Measurements from ENCODE around the gene ALG14.

The ALG14 gene

GRCh38 chr1:94926915-94927404 is 145.8 kb downstream of the ALG14 start, which contains the start of gene CNN3:
CNN3 (minus strand) TSS chr1:94927110; CDS start chr1:94926894, 216 bp downstream.
- Histone ChIP-seq H3K36me3 (ENCODE audit: control insufficient read depth, insufficient read depth, low read length) (no peaks in the 10 kb centered on the region), H3K4me1 (ENCODE audit: control insufficient read depth, insufficient read depth, low read length) (peaks cover 21% of the 10 kb centered on the region), H3K4me3 (ENCODE audit: low read depth, low read length) (peak within 1 kb of the TSS; percentile 95), H3K9ac (ENCODE audit: low read depth, low read length) (peak within 1 kb of the TSS; percentile 90), H3K9me3 (ENCODE audit: control insufficient read depth, insufficient read depth, low read length) (no peaks in the 10 kb centered on the region), H3K27me3 (ENCODE audit: control insufficient read depth, insufficient read depth, low read length) (no peaks in the 10 kb centered on the region)

DNA sequence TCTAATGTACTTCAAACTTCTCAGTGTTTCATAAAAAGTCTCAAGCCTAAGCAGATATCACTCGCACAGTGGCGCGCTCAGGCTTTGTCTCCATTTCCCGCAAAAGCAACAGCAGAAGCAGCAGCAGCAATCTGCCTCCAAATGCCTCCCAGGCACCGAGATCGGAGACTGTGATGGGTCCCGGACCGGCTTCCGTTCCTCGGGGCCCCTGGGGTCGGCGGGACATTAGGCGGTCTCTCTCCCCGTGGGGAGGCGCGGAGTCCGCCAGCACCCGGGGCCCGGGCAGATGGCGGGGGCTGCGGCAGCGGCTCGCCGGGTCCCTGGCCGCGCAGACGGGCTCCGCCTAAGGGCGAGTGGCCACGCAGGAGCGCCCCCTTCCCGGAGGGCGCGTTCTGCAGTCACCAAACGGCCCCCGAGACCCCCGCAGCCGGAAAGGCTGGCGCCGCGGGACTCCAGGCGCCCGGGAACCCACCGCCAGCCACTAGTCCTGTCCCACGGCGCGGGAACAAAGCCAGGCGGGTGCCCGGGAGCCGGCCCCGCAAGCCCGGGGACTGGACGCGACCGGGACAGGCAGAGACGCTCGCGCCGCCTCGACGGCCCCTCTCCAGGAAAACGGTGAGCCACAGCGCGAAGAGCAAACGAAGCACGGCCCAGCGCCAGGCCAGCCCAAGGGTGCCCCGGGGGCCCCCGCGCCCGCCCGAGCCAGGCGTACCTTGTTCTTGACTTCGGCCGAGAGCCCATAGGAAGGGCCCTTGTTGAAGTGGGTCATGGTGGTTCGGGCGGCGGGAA is 146.4 kb downstream of the ALG14 start:
- peak overlapping the region; percentile 95 for H3K4me3 ChIP-seq (ENCODE audit: low read depth, low read length)
- peak overlapping the region; percentile 90 for H3K9ac ChIP-seq (ENCODE audit: low read depth, low read length)
- H3K36me3 ChIP-seq (ENCODE audit: control insufficient read depth, insufficient read depth, low read length) = no peaks in the 10 kb centered on the region
- H3K9me3 ChIP-seq (ENCODE audit: control insufficient read depth, insufficient read depth, low read length) = no peaks in the 10 kb centered on the region
- H3K27me3 ChIP-seq (ENCODE audit: control insufficient read depth, insufficient read depth, low read length) = no peaks in the 10 kb centered on the region
- peaks cover 21% of the 10 kb centered on the region for H3K4me1 ChIP-seq (ENCODE audit: control insufficient read depth, insufficient read depth, low read length)

GRCh38 chr1:94925561-94926125 is 147.1 kb downstream of the ALG14 start:
- H3K9ac ChIP-seq (ENCODE audit: low read depth, low read length) = peak overlapping the region; percentile 90
- H3K4me3 ChIP-seq (ENCODE audit: low read depth, low read length) = peak overlapping the region; percentile 95

GRCh38 chr1:94925004-94925403 is 147.7 kb downstream of the ALG14 start:
- Histone ChIP-seq H3K9ac (ENCODE audit: low read depth, low read length) (peak overlapping the region; percentile 90), H3K4me3 (ENCODE audit: low read depth, low read length) (peak overlapping the region; percentile 95), H3K4me1 (ENCODE audit: control insufficient read depth, insufficient read depth, low read length) (peaks cover 22% of the 10 kb centered on the region)

More at GRCh38 chr1:94925561-94926125, 147.1 kb downstream of the ALG14 start:
- no peaks in the 10 kb centered on the region for H3K9me3 ChIP-seq (ENCODE audit: control insufficient read depth, insufficient read depth, low read length)
- peaks cover 21% of the 10 kb centered on the region for H3K4me1 ChIP-seq (ENCODE audit: control insufficient read depth, insufficient read depth, low read length)
- H3K36me3 ChIP-seq (ENCODE audit: control insufficient read depth, insufficient read depth, low read length) = no peaks in the 10 kb centered on the region
- H3K27me3 ChIP-seq (ENCODE audit: control insufficient read depth, insufficient read depth, low read length) = no peaks in the 10 kb centered on the region

More at GRCh38 chr1:94925004-94925403, 147.7 kb downstream of the ALG14 start:
- Histone ChIP-seq H3K27me3 (ENCODE audit: control insufficient read depth, insufficient read depth, low read length) (no peaks in the 10 kb centered on the region), H3K9me3 (ENCODE audit: control insufficient read depth, insufficient read depth, low read length) (no peaks in the 10 kb centered on the region), H3K36me3 (ENCODE audit: control insufficient read depth, insufficient read depth, low read length) (no peaks in the 10 kb centered on the region)
